Measurements from ENCODE around the gene PCCA. TPM values are rescaled to one million over a fixed set of nuclear protein-coding genes. Genes with fewer than 3 reads are reported as not detected.
"Not testable (repeated sequence)": the region's sequence is repeated elsewhere in the genome, so short reads cannot be mapped to it uniquely, and the experiment has no call there.

PCCA gene
- total RNA-seq, 1 experiment from 2014 or later: 22.8 TPM

GRCh38 chr13:100361504-100361903, 272.6 kb downstream of the PCCA start:
- DNase-seq (ENCODE audit: low spot score): peak; percentile 46

DNA sequence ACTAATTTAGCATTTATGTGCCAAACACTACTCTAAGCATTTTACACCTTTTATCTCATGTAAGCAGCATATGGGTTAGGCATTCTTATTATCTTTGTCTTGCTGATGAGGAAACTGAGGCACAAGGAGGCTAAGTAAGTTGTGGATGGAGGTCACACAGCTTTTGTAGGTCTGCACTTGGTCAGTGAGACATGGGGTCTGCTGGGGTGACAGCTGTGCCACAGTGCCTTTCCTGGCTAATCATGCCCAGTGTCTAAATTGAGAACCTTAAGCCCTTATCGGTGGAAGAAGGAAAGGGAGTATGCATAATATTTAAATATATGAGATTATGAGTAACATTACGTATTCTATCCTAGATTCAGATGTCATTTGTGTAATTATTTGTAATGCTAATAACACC, 273.5 kb downstream of the PCCA start:
- no peak for DNase-seq (ENCODE audit: low spot score)

- DNase-seq (ENCODE audit: low spot score): no peak
Observed at GRCh38 chr13:100362781-100363180, 273.9 kb downstream of the PCCA start.

GRCh38 chr13:100363285-100363711, 274.4 kb downstream of the PCCA start:
- peak; percentile 12 for DNase-seq (ENCODE audit: low spot score)

GRCh38 chr13:100363874-100364273, 275.0 kb downstream of the PCCA start:
- DNase-seq (ENCODE audit: low spot score): peak; percentile 58

- DNase-seq (ENCODE audit: low spot score): no peak
Observed at GRCh38 chr13:100364591-100364990, 275.7 kb downstream of the PCCA start.

- no peak for DNase-seq (ENCODE audit: low spot score)
Observed at GRCh38 chr13:100365680-100366079, 276.8 kb downstream of the PCCA start.

DNA sequence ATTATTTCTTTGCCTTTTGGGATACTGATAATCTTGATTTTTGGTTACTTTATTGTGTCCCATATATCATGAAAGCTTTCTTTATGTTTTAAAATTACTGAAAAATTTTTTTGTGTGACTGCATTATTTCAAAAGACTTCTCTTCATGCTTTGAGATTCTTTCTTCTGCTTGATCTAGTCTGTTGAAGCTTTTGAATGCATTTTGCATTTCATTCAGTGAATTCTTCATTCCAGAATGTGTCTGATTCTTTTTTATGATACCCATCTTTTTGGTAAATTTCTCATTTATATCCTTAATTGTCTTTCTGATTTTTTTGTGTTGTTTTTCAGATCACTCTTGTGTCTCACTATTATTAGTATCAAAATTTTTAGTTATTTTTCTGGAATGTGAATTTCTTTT, 289.6 kb downstream of the PCCA start:
- no peak for DNase-seq (ENCODE audit: low spot score)

- no peak for DNase-seq (ENCODE audit: low spot score)
Observed at GRCh38 chr13:100381595-100382224, 292.8 kb downstream of the PCCA start.

GRCh38 chr13:100382785-100383184, 293.9 kb downstream of the PCCA start:
- peak; percentile 29 for DNase-seq (ENCODE audit: low spot score)

DNA sequence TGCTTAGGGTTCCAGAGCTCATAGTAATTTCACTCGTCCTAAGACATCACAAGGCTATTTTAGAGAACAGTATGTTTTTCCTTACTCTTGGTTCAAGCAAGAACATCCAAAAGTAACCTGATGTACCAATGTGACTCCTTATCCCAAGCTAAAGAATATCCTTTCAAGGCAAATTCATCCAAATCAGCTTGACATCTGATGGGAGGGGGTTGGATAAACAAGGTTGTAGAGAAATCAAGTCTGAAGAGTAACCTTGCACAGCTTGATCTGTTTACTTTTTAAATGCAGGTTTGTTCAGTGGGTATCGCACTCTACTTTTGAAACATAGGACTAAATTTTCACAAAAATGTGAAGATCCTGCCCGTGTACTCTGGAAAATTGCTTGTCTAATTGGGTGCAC, 298.5 kb downstream of the PCCA start:
- no peak for DNase-seq (ENCODE audit: low spot score)

DNA sequence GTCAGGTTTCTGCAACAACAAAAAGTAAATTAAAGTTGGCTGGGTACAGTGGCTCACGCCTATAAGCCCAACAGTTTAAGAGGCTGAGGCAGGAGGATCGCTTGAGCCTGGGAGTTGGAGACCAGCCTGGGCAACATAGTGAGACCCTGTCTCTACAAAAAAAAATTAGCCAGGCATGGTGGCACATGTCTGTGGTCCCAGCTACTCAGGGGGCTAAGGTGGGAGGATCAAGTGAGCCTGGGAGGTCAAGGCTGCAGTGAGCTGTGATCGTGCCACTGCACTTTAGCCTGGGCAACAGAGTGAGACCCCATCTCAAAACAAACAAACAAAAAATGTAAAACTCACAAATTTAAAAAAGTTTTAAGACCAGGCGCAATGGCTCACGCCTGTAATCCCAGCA, 299.3 kb downstream of the PCCA start:
- not testable (repeated sequence) for DNase-seq (ENCODE audit: low spot score)

- no peak for DNase-seq (ENCODE audit: low spot score)
Observed at GRCh38 chr13:100388923-100389322, 300.0 kb downstream of the PCCA start.

- no peak for DNase-seq (ENCODE audit: low spot score)
Observed at GRCh38 chr13:100389617-100390016, 300.7 kb downstream of the PCCA start.

GRCh38 chr13:100392709-100393630, 304.1 kb downstream of the PCCA start:
- peak; percentile 99 for DNase-seq (ENCODE audit: low spot score)

DNA sequence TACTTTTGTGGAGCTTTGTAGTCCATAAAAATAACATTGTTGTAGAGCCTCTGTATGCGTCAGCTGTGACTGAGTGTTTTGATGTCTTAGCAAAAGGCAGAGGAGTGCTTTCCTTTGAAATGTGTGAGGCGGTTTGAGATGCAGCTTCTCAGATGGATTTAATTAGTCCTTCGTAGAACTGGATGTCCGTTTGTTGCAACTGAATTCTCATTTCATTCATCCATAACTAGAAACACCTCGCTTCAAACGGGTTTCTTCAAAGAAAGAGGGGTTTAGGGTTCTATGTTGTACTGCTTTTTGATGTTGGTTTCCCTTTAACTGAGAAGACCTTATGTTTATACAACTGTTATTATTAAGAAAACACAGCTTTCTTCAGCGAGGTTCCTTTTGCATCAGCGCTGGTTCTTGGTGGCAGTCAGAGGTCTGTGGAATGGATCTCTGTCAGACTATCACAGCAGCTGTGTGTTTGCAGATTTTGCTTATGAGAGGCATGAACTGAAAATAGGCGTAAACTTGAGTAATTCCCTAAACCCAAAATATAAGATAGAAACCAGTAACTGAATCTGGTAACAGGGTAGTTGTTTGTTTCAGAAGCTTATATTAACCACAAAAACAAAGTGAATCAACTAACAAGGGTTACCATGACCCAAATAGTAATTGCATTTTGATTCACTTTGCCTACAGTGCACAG, 305.3 kb downstream of the PCCA start:
- DNase-seq (ENCODE audit: low spot score): peak; percentile 74

- DNase-seq (ENCODE audit: low spot score): no peak
Observed at GRCh38 chr13:100395698-100396373, 306.9 kb downstream of the PCCA start.

DNA sequence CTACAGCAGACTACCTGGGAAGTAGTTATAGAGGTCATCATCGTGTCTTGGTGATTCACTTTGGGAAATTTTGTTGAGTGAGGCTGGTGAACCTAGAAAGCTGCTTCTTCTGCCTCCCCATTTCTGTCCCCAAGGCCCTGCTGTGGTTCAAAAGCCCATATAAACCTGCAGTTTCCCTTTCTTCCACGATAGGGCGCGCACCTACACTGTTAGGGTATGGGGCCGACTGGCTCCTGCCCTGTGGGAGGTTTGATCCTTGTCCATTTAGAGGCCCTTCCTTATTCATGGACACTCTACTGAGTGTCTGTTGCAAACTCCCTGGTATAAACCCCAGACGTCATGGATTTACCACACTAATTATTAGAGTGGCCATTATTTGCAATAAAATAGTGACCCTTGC, 307.9 kb downstream of the PCCA start:
- DNase-seq (ENCODE audit: low spot score): no peak

GRCh38 chr13:100397627-100398026, 308.7 kb downstream of the PCCA start:
- DNase-seq (ENCODE audit: low spot score): no peak

DNA sequence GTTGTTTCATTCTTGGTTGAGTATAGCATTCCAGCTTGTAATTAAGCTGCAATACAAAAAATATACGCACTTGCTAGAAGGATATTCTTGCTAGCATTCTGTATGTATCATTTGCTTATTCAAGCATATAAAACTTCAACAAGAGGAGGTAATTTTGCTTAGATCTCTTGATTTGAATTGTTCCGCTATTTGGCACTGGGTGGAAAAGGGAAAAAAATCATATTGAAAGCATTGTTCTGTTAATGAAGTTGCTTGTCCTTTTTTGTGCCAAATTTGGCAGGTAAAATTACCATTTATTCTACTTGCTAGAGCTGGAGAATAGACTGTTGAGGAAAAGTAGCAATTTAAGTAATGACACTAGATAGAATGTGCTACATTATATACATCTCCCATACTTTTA, 309.5 kb downstream of the PCCA start:
- DNase-seq (ENCODE audit: low spot score): no peak

DNA sequence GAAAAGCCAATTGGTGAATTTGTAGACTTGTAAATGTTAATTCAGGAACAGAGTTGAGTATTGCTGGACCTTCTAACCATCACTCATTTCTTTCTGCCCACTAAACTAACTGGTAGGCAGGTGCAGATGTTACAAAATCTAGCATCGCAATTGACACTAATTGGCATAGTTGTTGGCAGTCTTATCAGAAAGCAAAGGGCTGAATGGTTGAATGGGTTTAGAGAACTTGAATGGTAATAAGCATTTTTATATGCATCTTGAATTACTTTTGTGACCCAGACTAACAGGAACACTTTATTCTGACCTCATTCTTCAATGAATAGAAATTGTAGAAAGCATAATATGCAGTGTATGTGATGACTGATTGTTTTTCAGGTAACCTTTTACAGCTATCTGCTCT, 310.6 kb downstream of the PCCA start:
- no peak for DNase-seq (ENCODE audit: low spot score)

DNA sequence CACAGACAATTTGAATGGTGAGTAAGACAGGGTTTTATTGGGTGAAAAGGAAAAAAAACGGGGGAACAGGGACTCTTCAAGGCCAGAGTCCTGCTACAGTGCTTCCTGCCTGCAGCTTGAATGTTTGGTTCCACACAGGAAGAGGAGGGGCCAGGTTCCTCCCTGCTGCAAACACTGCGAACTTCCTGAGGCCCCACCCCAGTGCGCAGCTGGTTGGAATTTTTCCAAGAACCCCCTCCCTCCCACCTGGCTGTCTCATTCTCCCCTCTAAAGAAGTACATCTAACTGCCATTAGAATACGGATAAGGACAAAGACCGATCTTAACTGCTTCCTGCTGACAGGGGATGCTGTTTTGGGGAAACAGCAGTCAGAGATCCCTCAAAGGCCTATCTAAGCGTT, 314.8 kb downstream of the PCCA start:
- no peak for DNase-seq (ENCODE audit: low spot score)

All from A172 (cell line).